Measurements from ENCODE around the gene TBX22. TPM values are rescaled to one million over a fixed set of nuclear protein-coding genes. Genes with fewer than 3 reads are reported as not detected.

Gene TBX22, protein sequence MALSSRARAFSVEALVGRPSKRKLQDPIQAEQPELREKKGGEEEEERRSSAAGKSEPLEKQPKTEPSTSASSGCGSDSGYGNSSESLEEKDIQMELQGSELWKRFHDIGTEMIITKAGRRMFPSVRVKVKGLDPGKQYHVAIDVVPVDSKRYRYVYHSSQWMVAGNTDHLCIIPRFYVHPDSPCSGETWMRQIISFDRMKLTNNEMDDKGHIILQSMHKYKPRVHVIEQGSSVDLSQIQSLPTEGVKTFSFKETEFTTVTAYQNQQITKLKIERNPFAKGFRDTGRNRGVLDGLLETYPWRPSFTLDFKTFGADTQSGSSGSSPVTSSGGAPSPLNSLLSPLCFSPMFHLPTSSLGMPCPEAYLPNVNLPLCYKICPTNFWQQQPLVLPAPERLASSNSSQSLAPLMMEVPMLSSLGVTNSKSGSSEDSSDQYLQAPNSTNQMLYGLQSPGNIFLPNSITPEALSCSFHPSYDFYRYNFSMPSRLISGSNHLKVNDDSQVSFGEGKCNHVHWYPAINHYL
- not detected for total RNA-seq

DNA sequence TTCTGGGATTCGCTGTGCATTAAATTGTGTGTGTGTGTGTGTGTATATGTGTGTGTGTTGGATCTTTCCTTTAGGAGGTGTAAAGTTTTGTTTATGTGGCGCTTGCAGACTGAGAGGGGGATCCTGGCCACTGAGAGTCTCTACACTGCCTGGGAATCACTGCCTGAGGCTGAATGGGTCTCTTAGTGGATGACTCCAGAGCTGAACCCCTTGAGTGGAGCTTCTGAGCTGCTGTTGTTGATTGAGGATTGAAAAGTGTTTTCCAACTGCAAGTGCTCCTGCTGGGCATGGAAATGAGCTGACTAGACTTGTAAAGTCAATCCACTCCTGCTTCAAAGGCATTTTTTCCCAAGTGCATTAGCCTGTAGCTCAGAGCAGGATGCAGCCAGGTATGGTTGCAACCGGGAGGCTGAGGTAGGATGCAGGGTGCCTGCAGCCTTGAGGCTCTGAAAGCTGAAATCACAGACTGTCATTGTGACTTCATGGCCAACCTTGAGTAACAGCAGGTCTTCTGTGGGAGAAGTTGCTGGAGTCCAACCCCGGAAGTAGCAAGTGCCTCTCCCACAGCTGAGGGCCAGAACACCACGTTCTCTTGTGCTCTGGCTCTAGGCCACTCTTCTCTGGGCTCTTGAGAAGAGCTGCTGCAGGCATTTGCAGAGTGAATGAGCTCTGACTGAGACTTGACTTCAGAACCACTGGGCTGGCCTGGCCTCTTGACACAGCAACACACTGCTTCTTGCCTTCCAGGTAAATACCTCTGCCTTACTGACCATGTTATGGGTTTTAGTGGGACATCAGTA lies at the start of gene TBX22:
TSS of gene TBX22 (plus strand) at position 613 of the 800 bp plus-strand sequence. CDS start 7,517 bp downstream, outside the sequence.
- Histone ChIP-seq H3K4me1 (no peaks in the 10 kb centered on the region), H3K36me3 (no peaks in the 10 kb centered on the region), H3K27ac (no peak within 1 kb of the TSS), H3K27me3 (no peaks in the 10 kb centered on the region), H3K4me3 (no peak within 1 kb of the TSS), H3K9me3 (no peaks in the 10 kb centered on the region)
- no peak for TF ChIP-seq POLR2AphosphoS5 (IDR thresholded peaks at IDR 0.05)
- TF ChIP-seq POLR2A (IDR thresholded peaks at IDR 0.05) = no peak
- TF ChIP-seq EP300 (IDR thresholded peaks at IDR 0.05) = no peak
- TF ChIP-seq, protein P1, sequence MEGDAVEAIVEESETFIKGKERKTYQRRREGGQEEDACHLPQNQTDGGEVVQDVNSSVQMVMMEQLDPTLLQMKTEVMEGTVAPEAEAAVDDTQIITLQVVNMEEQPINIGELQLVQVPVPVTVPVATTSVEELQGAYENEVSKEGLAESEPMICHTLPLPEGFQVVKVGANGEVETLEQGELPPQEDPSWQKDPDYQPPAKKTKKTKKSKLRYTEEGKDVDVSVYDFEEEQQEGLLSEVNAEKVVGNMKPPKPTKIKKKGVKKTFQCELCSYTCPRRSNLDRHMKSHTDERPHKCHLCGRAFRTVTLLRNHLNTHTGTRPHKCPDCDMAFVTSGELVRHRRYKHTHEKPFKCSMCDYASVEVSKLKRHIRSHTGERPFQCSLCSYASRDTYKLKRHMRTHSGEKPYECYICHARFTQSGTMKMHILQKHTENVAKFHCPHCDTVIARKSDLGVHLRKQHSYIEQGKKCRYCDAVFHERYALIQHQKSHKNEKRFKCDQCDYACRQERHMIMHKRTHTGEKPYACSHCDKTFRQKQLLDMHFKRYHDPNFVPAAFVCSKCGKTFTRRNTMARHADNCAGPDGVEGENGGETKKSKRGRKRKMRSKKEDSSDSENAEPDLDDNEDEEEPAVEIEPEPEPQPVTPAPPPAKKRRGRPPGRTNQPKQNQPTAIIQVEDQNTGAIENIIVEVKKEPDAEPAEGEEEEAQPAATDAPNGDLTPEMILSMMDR (IDR thresholded peaks at IDR 0.05) = no peak
- 49 to 60% methylated on average over 1 to 4 of the region's 5 CpGs for WGBS, 2 donors (ENCODE audit: low coverage in 1 of 2)
- no peak for ATAC-seq

DNA sequence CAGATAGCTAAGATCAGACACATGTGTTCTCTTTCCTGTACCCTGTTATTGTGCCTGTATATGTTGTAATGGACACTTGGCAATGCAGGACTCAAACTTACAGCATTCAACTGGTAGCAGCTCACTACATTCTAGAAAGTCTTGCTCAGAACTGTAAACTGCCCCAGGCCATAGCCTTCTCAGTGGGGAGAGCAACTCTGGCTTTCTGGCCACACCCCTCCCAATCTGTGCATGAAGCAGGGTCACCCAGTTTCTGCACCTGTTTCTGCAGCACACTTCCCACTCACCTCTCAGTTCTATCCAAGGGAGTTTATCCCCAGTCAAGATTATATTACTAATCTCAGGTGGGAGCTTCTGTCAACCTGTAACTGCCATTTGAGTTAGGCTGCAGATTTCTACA lies 38.9 kb upstream of the TBX22 start:
- no peaks in the 10 kb centered on the region for H3K9me3 ChIP-seq
- H3K36me3 ChIP-seq = no peaks in the 10 kb centered on the region
- H3K4me1 ChIP-seq = no peaks in the 10 kb centered on the region
- no peak overlapping the region for H3K27ac ChIP-seq
- no peak overlapping the region for H3K4me3 ChIP-seq
- no peak for ATAC-seq
- H3K27me3 ChIP-seq = no peaks in the 10 kb centered on the region
- TF ChIP-seq, protein P1 (IDR thresholded peaks at IDR 0.05) = no peak
- TF ChIP-seq EP300 (IDR thresholded peaks at IDR 0.05) = no peak
- TF ChIP-seq POLR2AphosphoS5 (IDR thresholded peaks at IDR 0.05) = no peak
- no peak for TF ChIP-seq POLR2A (IDR thresholded peaks at IDR 0.05)

DNA sequence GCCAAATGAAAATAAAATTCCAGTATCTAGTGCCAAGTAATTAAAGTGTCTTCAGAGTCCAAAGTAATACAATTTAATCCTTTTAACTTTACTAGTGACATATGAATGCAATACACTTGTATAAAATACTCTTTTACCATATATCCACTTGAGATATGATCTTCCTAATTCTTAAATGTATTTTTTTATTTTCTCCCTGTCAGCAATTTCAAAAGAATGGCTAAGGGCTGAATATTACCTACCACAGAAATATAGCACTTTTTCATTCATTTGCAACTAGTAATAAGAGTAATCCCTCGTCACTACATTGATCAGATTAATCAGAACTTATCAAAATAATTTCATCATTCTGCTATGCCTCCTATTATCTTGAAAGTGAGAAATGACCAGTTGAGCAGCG lies 10.1 kb upstream of the TBX22 start:
- WGBS, 2 donors (ENCODE audit: low coverage in 1 of 2) = 41 to 61% methylated on average over 2 of the region's 2 CpGs
- no peak overlapping the region for H3K4me3 ChIP-seq
- TF ChIP-seq EP300 (IDR thresholded peaks at IDR 0.05) = no peak
- TF ChIP-seq POLR2AphosphoS5 (IDR thresholded peaks at IDR 0.05) = no peak
- TF ChIP-seq, protein P1 (IDR thresholded peaks at IDR 0.05) = no peak
- no peak for TF ChIP-seq POLR2A (IDR thresholded peaks at IDR 0.05)
- no peaks in the 10 kb centered on the region for H3K36me3 ChIP-seq
- ATAC-seq = no peak
- H3K27ac ChIP-seq = no peak overlapping the region
- no peaks in the 10 kb centered on the region for H3K9me3 ChIP-seq
- H3K27me3 ChIP-seq = no peaks in the 10 kb centered on the region
- H3K4me1 ChIP-seq = no peaks in the 10 kb centered on the region

DNA sequence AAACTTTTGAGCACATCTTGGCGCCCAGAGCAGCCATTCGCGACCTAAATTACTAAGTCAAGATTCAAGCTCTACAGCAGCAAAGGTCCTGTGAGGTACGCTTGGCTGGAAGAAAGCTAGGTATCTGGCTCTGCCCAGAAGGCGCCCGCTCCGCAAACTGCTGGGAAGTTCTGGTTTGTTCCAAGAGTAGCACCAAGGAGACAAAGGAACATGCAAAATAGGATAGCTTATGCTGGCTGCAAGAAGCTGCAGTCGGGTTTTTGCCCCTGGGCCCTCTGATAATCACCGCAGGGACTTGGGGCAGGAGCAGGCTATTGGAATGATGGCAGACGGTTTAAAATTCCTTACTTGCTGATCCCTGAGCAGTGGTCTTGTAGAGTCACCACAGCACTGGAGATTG lies 3.0 kb upstream of the TBX22 start:
- no peaks in the 10 kb centered on the region for H3K27me3 ChIP-seq
- no peak for ATAC-seq

More for the DNA sequence above, 3.0 kb upstream of the TBX22 start:
- Histone ChIP-seq H3K4me1 (no peaks in the 10 kb centered on the region), H3K27ac (no peak overlapping the region), H3K36me3 (no peaks in the 10 kb centered on the region), H3K9me3 (no peaks in the 10 kb centered on the region), H3K4me3 (no peak overlapping the region)
- 20 to 79% methylated on average over 1 to 6 of the region's 10 CpGs for WGBS, 2 donors (ENCODE audit: low coverage in 1 of 2)
- TF ChIP-seq EP300 (IDR thresholded peaks at IDR 0.05) = no peak
- no peak for TF ChIP-seq POLR2A (IDR thresholded peaks at IDR 0.05)
- TF ChIP-seq POLR2AphosphoS5 (IDR thresholded peaks at IDR 0.05) = no peak
- TF ChIP-seq, protein P1 (IDR thresholded peaks at IDR 0.05) = no peak

All from gastroesophageal sphincter (tissue), 4 donors.